Measurements from ENCODE around the gene PLEKHG1.

- TF ChIP-seq POLR2A (IDR thresholded peaks at IDR 0.05), result no peak
- no peak for TF ChIP-seq CTCF (IDR thresholded peaks at IDR 0.05)
Observed at GRCh38 chr6:150620244-150620643, 20.6 kb downstream of the PLEKHG1 start.

Measured in testis (tissue), 2 donors.